HG03066 (cell line): ENCODE results near the gene DPYD.

Experiments used
- ATAC-seq: cut with Tn5 transposase; IDR thresholded peaks from one replicate; pipeline ENCODE4 v1.9.1; 2021; ENCODE audit warnings: low read depth; ENCODE audit not compliant: unreplicated experiment

The DPYD gene

GRCh38 chr1:97797403-97798183 is 123.2 kb downstream of the DPYD start:
- ATAC-seq = no peak

GRCh38 chr1:97796711-97797110 is 124.1 kb downstream of the DPYD start:
- no peak for ATAC-seq

DNA sequence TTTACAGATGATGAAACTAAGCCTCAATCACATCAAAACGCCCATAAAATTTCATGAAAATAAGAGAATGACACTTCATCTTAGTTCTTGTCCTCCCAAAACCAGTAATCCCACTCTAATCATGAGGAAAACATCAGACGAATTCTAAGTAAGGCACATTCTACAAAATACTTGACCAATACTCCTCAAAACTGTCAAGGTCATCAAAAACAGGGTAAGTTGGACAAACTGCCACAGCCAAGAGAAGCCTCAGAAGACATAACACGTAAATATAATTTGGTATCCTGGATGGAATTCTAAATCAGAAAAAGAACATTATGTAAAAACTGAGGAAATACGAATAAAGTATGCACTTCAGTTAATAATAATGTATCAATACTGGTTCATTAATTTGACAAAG is 128.2 kb downstream of the DPYD start:
- ATAC-seq = no peak

DNA sequence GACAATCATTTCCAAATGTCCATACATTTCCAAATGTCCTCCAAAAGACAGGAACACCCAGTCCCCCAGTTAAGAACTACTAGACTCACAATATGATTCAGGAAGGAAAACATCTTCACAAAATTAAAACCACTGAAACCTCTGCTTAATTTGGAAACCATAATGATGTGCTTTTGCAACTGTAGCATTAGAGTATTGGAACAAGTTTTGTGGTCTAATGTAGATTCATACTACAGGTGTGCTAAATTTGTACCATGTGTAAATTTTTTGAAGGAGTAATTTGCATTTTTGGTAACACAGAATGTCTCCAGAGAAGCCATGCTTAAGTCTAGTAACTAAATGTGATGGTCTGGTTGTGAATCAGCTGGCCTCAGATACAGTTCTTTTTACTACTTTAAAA is 129.6 kb downstream of the DPYD start:
- peak; percentile 86 for ATAC-seq

- no peak for ATAC-seq
Observed at GRCh38 chr1:97787231-97787630, 133.6 kb downstream of the DPYD start.

DNA sequence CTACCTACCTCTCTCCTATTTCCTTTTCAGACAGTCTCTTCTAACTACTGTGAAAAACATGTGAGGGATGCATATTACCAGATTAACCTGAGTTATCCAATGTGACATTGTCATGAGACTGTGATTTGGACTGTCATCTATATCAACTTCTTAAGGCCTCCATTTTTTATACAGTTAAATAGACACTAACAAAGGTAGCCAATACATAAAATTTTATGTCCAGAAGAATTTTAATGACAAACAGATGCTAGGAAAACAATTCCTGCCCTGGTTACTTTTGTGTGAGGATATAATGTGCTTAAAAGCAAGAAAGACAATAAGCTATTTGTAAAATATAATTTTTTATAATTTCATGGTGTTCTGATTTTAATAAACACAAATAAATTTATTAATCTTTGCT is 136.2 kb downstream of the DPYD start:
- no peak for ATAC-seq

DNA sequence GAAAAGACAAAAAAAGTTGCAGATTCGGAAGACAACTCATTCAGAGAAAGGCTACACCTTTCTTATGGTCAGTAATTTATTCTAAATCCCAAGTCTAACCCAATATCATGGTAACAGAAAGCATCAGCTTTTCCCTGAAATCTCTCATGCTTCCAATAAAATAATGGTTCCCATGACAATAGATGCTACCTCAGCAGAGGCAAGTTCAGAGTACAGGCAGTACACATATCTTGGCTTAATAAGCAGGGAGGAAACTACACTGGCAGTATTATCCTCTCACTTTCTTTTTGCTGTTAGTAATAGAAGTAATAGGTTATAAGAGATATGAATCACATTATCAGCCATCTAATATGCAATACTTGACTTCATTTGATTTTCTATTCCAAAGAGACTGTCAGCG is 137.1 kb downstream of the DPYD start:
- ATAC-seq = no peak

DNA sequence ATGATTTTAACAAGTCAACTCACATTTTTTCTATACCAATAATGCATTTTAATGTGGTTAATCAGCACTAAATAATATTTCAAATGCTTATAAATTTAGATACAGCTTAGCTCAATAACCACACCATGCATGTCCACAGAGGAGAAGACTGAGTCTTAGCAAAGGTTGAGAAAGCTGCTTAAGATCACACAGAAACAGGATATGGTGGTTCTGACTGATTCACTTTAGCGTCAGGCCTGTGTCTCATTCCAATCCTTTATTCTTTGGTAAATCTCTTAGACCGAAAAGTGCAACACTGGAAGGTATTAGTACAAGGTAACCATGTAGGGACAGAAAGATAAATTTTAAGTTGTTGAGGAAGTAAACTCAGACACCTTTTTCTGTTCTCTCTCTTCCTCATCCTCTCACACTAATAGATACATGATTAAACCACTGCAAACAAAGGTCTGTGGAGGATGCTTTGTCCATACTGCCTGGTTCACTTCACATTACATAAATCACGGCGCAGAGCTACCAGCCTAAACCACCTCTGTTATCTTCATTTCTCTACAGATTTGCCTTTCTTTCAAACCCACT is 139.0 kb downstream of the DPYD start:
- ATAC-seq = no peak

GRCh38 chr1:97780884-97781283 is 139.9 kb downstream of the DPYD start:
- ATAC-seq = no peak

- ATAC-seq = no peak
Observed at GRCh38 chr1:97778718-97779117, 142.1 kb downstream of the DPYD start.

DNA sequence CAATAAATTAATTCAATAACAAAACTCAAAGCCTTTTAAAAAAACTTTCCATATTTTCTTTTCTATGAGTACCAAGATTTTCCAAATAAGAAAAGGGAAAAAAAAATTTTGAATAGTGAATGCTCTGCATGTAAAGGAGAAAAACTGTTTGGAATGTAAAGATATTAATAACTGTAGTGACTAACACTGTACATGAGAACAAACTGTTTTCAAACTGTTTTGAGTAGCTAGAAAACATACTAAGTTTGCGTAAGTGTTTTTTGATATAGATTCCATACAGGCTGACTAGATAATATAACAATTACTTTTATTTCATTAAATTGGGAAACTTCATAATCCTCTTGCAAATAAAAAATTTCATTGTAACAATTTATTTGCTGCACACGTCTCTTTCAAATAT is 150.5 kb downstream of the DPYD start:
- ATAC-seq = no peak

GRCh38 chr1:97767381-97767780 is 153.5 kb downstream of the DPYD start:
- ATAC-seq = no peak

DNA sequence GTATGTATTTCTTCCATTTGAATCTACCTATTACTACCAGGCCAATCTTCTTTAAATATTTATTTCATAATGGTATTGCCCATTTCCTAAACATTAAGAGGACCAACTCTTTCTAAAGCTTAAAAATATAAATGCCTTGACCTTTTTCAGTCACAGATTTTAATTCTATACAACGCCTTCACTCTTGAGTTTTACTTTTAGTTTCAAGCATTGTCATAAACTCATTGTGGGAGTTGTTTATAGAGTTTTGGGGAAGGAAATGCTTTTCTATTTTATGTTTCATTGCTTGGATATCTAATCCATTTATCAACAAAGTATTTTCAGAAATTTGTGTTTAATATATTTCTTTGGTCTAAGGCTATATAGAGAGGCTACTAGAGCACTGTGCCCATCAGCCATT is 155.8 kb downstream of the DPYD start:
- no peak for ATAC-seq

GRCh38 chr1:97761637-97762036 is 159.2 kb downstream of the DPYD start:
- ATAC-seq = no peak

DNA sequence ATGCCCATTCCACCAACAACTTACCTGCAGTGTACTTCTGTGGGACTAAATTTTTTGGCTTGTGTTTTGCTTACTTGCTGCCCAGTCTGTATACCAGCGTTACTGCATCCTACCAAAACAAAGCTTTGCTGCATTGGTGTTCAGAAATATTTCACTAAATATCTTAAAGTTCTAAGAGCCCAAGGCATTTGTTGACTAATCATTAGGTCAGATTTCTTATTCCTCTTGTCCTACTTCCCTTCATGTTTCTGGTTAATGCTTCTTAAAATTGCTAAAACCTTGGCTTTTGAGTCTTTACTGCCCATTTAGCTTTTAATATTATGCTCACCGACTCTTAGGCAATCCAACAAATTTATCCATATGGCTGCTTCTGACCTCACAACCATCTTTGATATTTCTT is 161.8 kb downstream of the DPYD start:
- no peak for ATAC-seq

- no peak for ATAC-seq
Observed at GRCh38 chr1:97758541-97759057, 162.2 kb downstream of the DPYD start.

DNA sequence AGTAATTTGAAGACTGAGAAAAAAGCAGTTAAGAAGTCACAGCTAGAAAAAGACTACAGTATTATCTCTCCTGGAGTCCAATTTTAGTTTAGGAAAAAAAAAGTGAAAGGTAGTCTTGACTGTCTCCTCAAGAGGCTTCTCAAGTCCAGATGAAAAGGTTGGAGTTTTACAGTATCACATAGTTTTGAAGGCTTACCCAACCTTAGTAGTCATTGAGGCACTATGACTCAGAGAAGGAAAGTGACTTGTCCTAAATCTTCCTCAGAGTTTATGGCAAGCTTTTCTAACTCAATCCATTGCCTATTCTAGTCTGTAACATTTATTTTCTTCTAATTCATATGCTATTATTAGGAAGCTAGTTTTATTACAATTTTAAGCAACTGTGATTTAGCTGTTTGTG is 174.9 kb downstream of the DPYD start:
- ATAC-seq = no peak

DNA sequence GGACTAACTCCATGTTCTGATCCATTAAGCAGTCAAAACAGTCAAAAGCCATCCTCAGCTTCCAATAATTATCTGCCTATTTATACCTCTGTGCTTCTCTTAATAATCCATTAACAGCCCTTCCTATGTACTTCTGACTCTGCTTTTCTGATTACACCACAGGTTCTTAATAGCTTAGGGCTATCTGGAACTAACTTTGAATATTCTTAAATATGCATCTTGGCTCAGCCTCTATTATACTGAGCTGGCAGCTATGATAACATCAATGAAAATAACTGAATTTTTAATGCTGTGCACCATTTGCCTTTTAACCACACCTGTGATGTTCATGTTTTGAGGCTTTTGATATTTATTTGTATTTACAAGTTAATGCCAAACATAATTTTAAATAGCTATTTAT is 175.9 kb downstream of the DPYD start:
- ATAC-seq = no peak

DNA sequence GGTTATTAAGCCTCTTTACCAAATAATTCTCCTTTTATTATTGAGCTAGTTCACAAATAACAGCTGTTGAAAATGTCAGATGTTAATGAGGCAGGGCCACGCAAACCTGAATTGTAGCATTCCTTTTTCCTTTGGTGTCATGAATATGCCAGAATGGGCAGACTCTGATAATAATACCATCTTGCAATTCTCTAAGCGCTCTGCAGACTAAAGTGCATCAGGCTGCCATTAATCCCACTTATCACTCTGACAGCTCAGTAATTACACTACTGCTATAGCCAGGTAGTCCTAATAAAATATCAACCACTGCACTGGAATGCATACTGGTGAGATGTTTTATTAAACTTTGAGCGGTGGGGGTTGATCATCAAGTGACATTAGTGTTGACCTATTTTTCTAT is 177.7 kb downstream of the DPYD start:
- no peak for ATAC-seq

DNA sequence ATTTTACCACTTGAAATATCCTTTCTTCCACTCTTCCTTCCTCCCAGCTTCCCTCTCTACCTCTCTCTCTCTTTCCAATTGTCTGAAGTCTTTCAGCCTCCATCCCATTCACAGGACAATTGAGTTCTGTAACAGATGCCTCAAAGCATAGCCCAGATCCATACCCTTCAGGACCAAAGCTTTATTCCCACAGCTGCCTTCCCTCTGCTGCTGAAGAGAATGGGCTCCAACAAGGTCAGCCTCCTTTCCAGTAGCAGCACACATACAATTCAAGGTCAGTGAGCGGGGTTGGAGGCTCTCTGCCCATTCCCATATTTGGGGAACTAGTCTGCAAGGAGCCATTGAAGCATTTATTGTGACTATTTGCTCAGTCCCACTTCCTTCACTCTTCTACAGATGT is 179.9 kb downstream of the DPYD start:
- ATAC-seq = no peak

GRCh38 chr1:97739596-97740103 is 181.2 kb downstream of the DPYD start:
- ATAC-seq = no peak

DNA sequence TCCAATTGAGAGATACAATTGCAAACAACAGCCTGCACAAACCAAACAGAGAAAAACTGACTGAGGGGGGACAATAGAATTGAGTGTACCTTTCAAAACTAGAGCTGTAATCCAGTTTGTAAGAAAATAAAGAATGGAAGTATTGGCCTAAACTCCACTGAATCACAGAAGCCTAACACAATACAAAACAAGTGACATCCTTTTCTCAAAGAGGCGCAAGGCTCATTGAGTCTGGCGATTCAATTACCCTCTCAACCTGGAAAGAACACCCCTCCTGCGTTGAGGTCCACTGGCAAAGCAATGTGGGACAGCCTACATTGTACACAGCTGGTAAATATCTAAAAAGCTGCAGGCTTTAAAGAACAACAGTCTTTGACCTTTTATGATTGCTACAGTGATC is 182.6 kb downstream of the DPYD start:
- ATAC-seq = no peak
